HEK293 (cell line): ENCODE data around the gene EFNA2.

Experiments
- CTCF ChIA-PET: fragments of 350-600 bp; formaldehyde crosslinking; extraction: SDS; loops from one replicate; lab custom pipeline; 2021; ENCODE audit warnings: antibody characterized with exemption; lab: Yijun Ruan, JAX
- POLR2A ChIA-PET: fragments of 300-600 bp; formaldehyde crosslinking; extraction: SDS; loops from one replicate; lab custom pipeline; 2020; ENCODE audit warnings: antibody characterized with exemption, inconsistent platforms; lab: Yijun Ruan, JAX
- H3K27ac ChIP-seq: fragments of 200-500 bp; sonication (Bioruptor generic); 2 replicates; pipeline ENCODE4 v1.5.1; 2014; ENCODE audit warnings: low read depth, low read length, control low read depth, inconsistent platforms; ENCODE audit errors: extremely low read depth
- H3K36me3 ChIP-seq, 2 experiments: fragments of 200-500 bp in 1 of 2; sonication (Bioruptor generic) in 1 of 2; 1 replicate in 1 of 2; 2 replicates in 1 of 2; pipeline ENCODE4 v1.5.1; 2014 to 2017; ENCODE audit warnings: inconsistent platforms in 2 of 2, low read length in 2 of 2; ENCODE audit not compliant: control insufficient read depth in 2 of 2, insufficient read depth in 1 of 2
- H3K4me1 ChIP-seq: fragments of 200-500 bp; sonication (Bioruptor generic); 2 replicates; pipeline ENCODE4 v1.5.1; 2014; ENCODE audit warnings: mild to moderate bottlenecking, low read length, inconsistent platforms; ENCODE audit not compliant: control insufficient read depth, insufficient read depth
- H3K4me3 ChIP-seq: 2 replicates; pipeline ENCODE4 v1.5.1; 2011; ENCODE audit warnings: low read depth, mild to moderate bottlenecking, control low read depth, low read length, moderate library complexity
- H3K9me3 ChIP-seq: fragments of 200-500 bp; sonication (Bioruptor generic); 2 replicates; pipeline ENCODE4 v1.5.1; 2014; ENCODE audit warnings: low read depth, low read length, inconsistent platforms; ENCODE audit not compliant: control insufficient read depth, insufficient read depth
- EGR2 ChIP-seq: fragments of 450-650 bp; formaldehyde crosslinking; IDR thresholded peaks from 2 replicates; pipeline ENCODE4 v1.5.1; 2016; ENCODE audit warnings: low read depth, missing biosample characterization, missing genetic modification characterization
- FEZF1 ChIP-seq: fragments of 450-650 bp; formaldehyde crosslinking; IDR thresholded peaks from 2 replicates; pipeline ENCODE4 v1.5.1; 2016; ENCODE audit warnings: missing biosample characterization, missing genetic modification characterization
- GLIS1 ChIP-seq: fragments of 450-650 bp; formaldehyde crosslinking; IDR thresholded peaks from 2 replicates; pipeline ENCODE4 v1.5.1; 2016; ENCODE audit warnings: missing biosample characterization, missing genetic modification characterization
- IKZF3 ChIP-seq: fragments of 450-650 bp; IDR thresholded peaks from 2 replicates; pipeline ENCODE4 v1.5.0; 2018; ENCODE audit warnings: missing biosample characterization, mild to moderate bottlenecking, missing genetic modification characterization, moderate library complexity
- KLF1 ChIP-seq: fragments of 450-650 bp; formaldehyde crosslinking; IDR thresholded peaks from 2 replicates; pipeline ENCODE4 v1.5.1; 2016; ENCODE audit warnings: missing biosample characterization, missing genetic modification characterization
- KLF8 ChIP-seq: fragments of 450-650 bp; formaldehyde crosslinking; IDR thresholded peaks from 2 replicates; pipeline ENCODE4 v1.5.1; 2016; ENCODE audit warnings: missing biosample characterization, missing genetic modification characterization
- SP2 ChIP-seq: fragments of 450-650 bp; formaldehyde crosslinking; IDR thresholded peaks from 2 replicates; pipeline ENCODE4 v1.5.1; 2016; ENCODE audit warnings: missing biosample characterization, missing genetic modification characterization
- ZBTB48 ChIP-seq: fragments of 450-650 bp; formaldehyde crosslinking; IDR thresholded peaks from 2 replicates; pipeline ENCODE4 v1.5.1; 2016; ENCODE audit warnings: missing biosample characterization, missing genetic modification characterization
- ZBTB8A ChIP-seq: fragments of 450-650 bp; formaldehyde crosslinking; IDR thresholded peaks from 2 replicates; pipeline ENCODE4 v1.5.1; 2016; ENCODE audit warnings: missing biosample characterization, missing genetic modification characterization
- ZFHX2 ChIP-seq: fragments of 450-650 bp; formaldehyde crosslinking; conservative IDR thresholded peaks from 2 replicates; pipeline ENCODE4 v1.5.1; 2016; ENCODE audit warnings: missing biosample characterization, missing genetic modification characterization
- ZFP3 ChIP-seq: fragments of 450-650 bp; formaldehyde crosslinking; IDR thresholded peaks from 2 replicates; pipeline ENCODE4 v1.5.1; 2016; ENCODE audit warnings: low read depth, missing biosample characterization, missing genetic modification characterization
- ZIC2 ChIP-seq: fragments of 450-650 bp; formaldehyde crosslinking; IDR thresholded peaks from 2 replicates; pipeline ENCODE4 v1.5.1; 2016; ENCODE audit warnings: missing biosample characterization, missing genetic modification characterization
- ZNF140 ChIP-seq: fragments of 450-650 bp; formaldehyde crosslinking; IDR thresholded peaks from 2 replicates; pipeline ENCODE4 v1.5.1; 2016; ENCODE audit warnings: missing biosample characterization, missing genetic modification characterization
- ZNF174 ChIP-seq: fragments of 450-650 bp; formaldehyde crosslinking; IDR thresholded peaks from 2 replicates; pipeline ENCODE4 v1.5.0; 2017; ENCODE audit warnings: missing biosample characterization, mild to moderate bottlenecking, missing genetic modification characterization
- ZNF341 ChIP-seq: fragments of 450-650 bp; formaldehyde crosslinking; IDR thresholded peaks from 2 replicates; pipeline ENCODE4; 2016; ENCODE audit warnings: low read depth, missing biosample characterization, missing genetic modification characterization
- ZNF391 ChIP-seq: fragments of 450-650 bp; formaldehyde crosslinking; IDR thresholded peaks from 2 replicates; pipeline ENCODE4 v1.5.1; 2016; ENCODE audit warnings: low read depth, missing biosample characterization, missing genetic modification characterization, borderline replicate concordance
- ZNF416 ChIP-seq: fragments of 450-650 bp; formaldehyde crosslinking; IDR thresholded peaks from 2 replicates; pipeline ENCODE4 v1.5.1; 2016; ENCODE audit warnings: missing biosample characterization, missing genetic modification characterization
- ZNF544 ChIP-seq: fragments of 450-650 bp; formaldehyde crosslinking; IDR thresholded peaks from 2 replicates; pipeline ENCODE4 v1.5.0; 2017; ENCODE audit warnings: missing biosample characterization, missing genetic modification characterization
- ZNF585B ChIP-seq: fragments of 450-650 bp; formaldehyde crosslinking; IDR thresholded peaks from 2 replicates; pipeline ENCODE4 v1.5.1; 2016; ENCODE audit warnings: missing biosample characterization, missing genetic modification characterization
- ZNF792 ChIP-seq: fragments of 450-650 bp; formaldehyde crosslinking; IDR thresholded peaks from 2 replicates; pipeline ENCODE4 v1.5.1; 2016; ENCODE audit warnings: missing biosample characterization, missing genetic modification characterization
- ZSCAN23 ChIP-seq: fragments of 450-650 bp; formaldehyde crosslinking; IDR thresholded peaks from 2 replicates; pipeline ENCODE4 v1.5.1; 2016; ENCODE audit warnings: missing biosample characterization, missing genetic modification characterization
- TF ChIP-seq, protein P1 (sequence below): fragments of 450-650 bp; formaldehyde crosslinking; IDR thresholded peaks from 2 replicates; pipeline ENCODE4 v1.5.1; 2016; ENCODE audit warnings: missing biosample characterization, missing genetic modification characterization
- TF ChIP-seq, protein P2 (sequence below): fragments of 450-650 bp; formaldehyde crosslinking; IDR thresholded peaks from 2 replicates; pipeline ENCODE4 v1.5.1; 2017; ENCODE audit warnings: missing biosample characterization, missing genetic modification characterization
- TF ChIP-seq, protein P3 (sequence below): fragments of 450-650 bp; formaldehyde crosslinking; IDR thresholded peaks from 2 replicates; pipeline ENCODE4 v1.5.1; 2016; ENCODE audit warnings: missing biosample characterization, missing genetic modification characterization
- TF ChIP-seq, protein P4 (sequence below): fragments of 450-650 bp; formaldehyde crosslinking; IDR thresholded peaks from 2 replicates; pipeline ENCODE4 v1.5.1; 2016; ENCODE audit warnings: missing biosample characterization, missing genetic modification characterization, low read depth
- TF ChIP-seq, protein P5 (sequence below): fragments of 450-650 bp; formaldehyde crosslinking; IDR thresholded peaks from 2 replicates; pipeline ENCODE4 v1.5.1; 2016; ENCODE audit warnings: missing biosample characterization, missing genetic modification characterization

The EFNA2 gene

DNA sequence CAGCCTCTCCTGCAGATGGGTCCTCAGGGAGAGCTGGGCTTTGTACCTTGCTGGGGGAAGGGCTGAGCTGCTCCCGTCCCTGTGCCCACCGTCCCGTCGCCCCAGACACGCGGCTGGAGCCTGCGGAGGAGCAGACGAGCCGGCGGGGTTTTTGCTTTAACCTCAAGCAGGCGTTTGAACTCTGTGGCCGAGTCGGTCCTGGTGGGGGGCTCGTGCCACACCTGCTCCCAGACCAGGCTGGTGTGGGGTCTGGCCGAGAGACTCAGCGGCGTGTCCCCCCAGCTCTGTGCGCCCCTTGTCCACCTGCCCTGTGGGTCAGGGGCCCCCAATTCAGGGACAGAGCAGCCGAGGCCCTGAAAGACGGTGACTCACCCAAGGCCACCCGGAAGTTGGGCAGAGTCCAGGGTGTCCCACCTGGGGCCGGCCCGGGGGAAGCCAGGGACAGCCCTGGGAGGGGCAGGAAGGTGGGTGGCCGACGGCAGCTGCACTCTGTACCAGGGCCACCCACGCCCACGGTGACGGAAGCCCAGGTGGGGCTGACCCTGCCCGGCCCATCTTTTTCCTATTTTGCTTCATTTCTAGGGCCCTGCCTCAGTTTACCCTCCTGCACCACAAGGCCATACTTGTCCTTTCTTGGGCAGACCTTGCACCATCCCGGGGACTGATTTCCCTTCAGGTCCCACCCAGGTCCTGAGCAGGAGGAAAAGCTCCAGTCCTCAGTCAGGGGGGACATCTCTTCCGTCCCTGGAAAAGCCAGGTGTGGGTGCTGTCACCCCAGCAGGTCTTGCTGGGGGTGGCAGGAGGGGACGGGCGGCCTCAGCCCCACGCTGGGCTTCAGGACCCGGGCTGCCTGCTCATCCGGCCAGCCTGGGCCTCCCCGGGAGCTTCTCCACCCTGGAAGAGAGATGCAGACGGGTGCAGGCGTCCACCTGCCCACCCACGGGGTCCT, 5.3 kb downstream of the EFNA2 start (continued):
- TF ChIP-seq, protein P1, sequence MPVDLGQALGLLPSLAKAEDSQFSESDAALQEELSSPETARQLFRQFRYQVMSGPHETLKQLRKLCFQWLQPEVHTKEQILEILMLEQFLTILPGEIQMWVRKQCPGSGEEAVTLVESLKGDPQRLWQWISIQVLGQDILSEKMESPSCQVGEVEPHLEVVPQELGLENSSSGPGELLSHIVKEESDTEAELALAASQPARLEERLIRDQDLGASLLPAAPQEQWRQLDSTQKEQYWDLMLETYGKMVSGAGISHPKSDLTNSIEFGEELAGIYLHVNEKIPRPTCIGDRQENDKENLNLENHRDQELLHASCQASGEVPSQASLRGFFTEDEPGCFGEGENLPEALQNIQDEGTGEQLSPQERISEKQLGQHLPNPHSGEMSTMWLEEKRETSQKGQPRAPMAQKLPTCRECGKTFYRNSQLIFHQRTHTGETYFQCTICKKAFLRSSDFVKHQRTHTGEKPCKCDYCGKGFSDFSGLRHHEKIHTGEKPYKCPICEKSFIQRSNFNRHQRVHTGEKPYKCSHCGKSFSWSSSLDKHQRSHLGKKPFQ (tag by site-specific recombination) = no peak
- TF ChIP-seq ZFP3 (tag by site-specific recombination) (no peak), ZNF341 (tag by site-specific recombination) (no peak), ZSCAN23 (tag by site-specific recombination) (no peak), KLF1 (tag by site-specific recombination) (peak; percentile 52), ZBTB48 (tag by site-specific recombination) (no peak), KLF8 (tag by site-specific recombination) (no peak), ZNF391 (tag by site-specific recombination) (no peak), GLIS1 (peak; percentile 29; the same call in 1 of the 2 replicates), SP2 (tag by site-specific recombination) (peak; percentile 24; the same call in 1 of the 2 replicates), ZNF416 (tag by site-specific recombination) (no peak), ZNF140 (no peak), ZNF585B (tag by site-specific recombination) (no peak), FEZF1 (tag by site-specific recombination) (no peak)
- TF ChIP-seq, protein P2, sequence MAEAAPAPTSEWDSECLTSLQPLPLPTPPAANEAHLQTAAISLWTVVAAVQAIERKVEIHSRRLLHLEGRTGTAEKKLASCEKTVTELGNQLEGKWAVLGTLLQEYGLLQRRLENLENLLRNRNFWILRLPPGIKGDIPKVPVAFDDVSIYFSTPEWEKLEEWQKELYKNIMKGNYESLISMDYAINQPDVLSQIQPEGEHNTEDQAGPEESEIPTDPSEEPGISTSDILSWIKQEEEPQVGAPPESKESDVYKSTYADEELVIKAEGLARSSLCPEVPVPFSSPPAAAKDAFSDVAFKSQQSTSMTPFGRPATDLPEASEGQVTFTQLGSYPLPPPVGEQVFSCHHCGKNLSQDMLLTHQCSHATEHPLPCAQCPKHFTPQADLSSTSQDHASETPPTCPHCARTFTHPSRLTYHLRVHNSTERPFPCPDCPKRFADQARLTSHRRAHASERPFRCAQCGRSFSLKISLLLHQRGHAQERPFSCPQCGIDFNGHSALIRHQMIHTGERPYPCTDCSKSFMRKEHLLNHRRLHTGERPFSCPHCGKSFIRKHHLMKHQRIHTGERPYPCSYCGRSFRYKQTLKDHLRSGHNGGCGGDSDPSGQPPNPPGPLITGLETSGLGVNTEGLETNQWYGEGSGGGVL = no peak
- TF ChIP-seq, protein P3, sequence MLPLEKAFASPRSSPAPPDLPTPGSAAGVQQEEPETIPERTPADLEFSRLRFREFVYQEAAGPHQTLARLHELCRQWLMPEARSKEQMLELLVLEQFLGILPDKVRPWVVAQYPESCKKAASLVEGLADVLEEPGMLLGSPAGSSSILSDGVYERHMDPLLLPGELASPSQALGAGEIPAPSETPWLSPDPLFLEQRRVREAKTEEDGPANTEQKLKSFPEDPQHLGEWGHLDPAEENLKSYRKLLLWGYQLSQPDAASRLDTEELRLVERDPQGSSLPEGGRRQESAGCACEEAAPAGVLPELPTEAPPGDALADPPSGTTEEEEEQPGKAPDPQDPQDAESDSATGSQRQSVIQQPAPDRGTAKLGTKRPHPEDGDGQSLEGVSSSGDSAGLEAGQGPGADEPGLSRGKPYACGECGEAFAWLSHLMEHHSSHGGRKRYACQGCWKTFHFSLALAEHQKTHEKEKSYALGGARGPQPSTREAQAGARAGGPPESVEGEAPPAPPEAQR (tag by site-specific recombination) = no peak
- TF ChIP-seq, protein P4, sequence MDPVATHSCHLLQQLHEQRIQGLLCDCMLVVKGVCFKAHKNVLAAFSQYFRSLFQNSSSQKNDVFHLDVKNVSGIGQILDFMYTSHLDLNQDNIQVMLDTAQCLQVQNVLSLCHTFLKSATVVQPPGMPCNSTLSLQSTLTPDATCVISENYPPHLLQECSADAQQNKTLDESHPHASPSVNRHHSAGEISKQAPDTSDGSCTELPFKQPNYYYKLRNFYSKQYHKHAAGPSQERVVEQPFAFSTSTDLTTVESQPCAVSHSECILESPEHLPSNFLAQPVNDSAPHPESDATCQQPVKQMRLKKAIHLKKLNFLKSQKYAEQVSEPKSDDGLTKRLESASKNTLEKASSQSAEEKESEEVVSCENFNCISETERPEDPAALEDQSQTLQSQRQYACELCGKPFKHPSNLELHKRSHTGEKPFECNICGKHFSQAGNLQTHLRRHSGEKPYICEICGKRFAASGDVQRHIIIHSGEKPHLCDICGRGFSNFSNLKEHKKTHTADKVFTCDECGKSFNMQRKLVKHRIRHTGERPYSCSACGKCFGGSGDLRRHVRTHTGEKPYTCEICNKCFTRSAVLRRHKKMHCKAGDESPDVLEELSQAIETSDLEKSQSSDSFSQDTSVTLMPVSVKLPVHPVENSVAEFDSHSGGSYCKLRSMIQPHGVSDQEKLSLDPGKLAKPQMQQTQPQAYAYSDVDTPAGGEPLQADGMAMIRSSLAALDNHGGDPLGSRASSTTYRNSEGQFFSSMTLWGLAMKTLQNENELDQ (tag by site-specific recombination) = no peak

DNA sequence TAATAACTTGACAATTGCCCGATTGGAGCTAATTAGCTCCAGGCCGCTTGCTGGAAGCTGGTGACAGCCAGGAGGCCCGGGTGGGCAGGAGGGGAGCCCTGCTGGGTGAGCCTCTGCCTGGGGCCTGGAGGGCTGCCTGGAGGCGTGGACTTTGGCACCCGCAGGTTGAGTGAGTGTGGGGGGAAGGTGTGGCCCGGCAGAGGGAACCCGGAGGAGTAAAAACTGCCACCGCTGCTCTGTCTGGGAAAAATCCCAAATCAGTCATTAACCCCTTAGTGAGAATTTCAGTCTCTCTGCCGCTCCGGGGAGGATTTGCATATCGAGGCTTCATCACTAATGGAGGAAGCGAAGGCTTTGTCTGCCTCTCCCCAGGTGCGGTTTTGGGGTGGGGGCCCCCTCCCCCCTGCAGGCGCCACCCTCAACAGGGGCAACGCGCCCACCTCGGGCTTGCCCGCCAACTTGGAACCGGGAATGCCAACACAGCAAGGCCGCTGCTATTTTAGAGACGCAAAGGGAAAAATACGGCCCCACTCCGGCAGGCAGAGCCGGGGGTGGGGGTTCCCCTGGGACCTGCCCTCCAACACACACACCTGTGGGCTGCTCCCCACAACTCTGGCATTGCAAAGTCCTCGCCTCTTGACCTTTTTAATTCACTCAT, 6.2 kb downstream of the EFNA2 start:
- no peak overlapping the region for H3K27ac ChIP-seq
- H3K36me3 ChIP-seq = no peaks in the 10 kb centered on the region
- CTCF ChIA-PET = no interaction called here
- POLR2A ChIA-PET = interaction anchor here (0.6 to 0.7 kb wide), 2 partner anchors 22 to 75 kb away, joined by 3 read pairs; no protein-coding TSS in a partner anchor
- no peak for TF ChIP-seq ZNF544 (tag by site-specific recombination)
- TF ChIP-seq ZNF174 (tag by site-specific recombination) = no peak
- TF ChIP-seq ZIC2 (tag by site-specific recombination) = peak; percentile 39
- TF ChIP-seq ZFHX2 (tag by site-specific recombination) = peak; percentile 54
- TF ChIP-seq EGR2 (tag by site-specific recombination) = peak; percentile 44
- TF ChIP-seq, protein P5, sequence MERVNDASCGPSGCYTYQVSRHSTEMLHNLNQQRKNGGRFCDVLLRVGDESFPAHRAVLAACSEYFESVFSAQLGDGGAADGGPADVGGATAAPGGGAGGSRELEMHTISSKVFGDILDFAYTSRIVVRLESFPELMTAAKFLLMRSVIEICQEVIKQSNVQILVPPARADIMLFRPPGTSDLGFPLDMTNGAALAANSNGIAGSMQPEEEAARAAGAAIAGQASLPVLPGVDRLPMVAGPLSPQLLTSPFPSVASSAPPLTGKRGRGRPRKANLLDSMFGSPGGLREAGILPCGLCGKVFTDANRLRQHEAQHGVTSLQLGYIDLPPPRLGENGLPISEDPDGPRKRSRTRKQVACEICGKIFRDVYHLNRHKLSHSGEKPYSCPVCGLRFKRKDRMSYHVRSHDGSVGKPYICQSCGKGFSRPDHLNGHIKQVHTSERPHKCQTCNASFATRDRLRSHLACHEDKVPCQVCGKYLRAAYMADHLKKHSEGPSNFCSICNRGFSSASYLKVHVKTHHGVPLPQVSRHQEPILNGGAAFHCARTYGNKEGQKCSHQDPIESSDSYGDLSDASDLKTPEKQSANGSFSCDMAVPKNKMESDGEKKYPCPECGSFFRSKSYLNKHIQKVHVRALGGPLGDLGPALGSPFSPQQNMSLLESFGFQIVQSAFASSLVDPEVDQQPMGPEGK (tag by site-specific recombination) = peak; percentile 22; the same call in 1 of the 2 replicates
- 0 out of 2 replicates have a peak, but pooled peaks have one; percentile 7 for TF ChIP-seq ZBTB8A (tag by site-specific recombination)
- TF ChIP-seq IKZF3 = 0 out of 2 replicates have a peak, but pooled peaks have one; percentile 7
- 0 out of 2 replicates have a peak, but pooled peaks have one; percentile 72 for TF ChIP-seq ZNF792 (tag by site-specific recombination)
- H3K4me3 ChIP-seq = no peak overlapping the region
- 0 out of 2 replicates have a peak, but pooled peaks cover 3% of the 10 kb centered on the region for H3K4me1 ChIP-seq
- H3K9me3 ChIP-seq = no peaks in the 10 kb centered on the region
